Upper lobe of right lung (tissue), 1 donor: ENCODE measurements around the gene ASB2. TPM values are rescaled to one million over a fixed set of nuclear protein-coding genes. Genes with fewer than 3 reads are reported as not detected.

ENCODE experiments used
- ATAC-seq: fragments of 200-7000 bp; cut with Tn5 transposase; one replicate; pipeline ENCODE4 v1.9.1; 2020; ENCODE audit warnings: mild to moderate bottlenecking, moderate library complexity
- DNase-seq: peaks from one replicate; pipeline ENCODE4 v3.0.0-alpha.2; 2020
- H3K27ac ChIP-seq: fragments of 200-600 bp; one replicate; pipeline ENCODE4 v1.8.0; 2022
- H3K27me3 ChIP-seq: fragments of 200-600 bp; one replicate; pipeline ENCODE4 v1.8.0; 2022; ENCODE audit warnings: mild to moderate bottlenecking
- H3K36me3 ChIP-seq: fragments of 200-600 bp; one replicate; pipeline ENCODE4 v1.8.0; 2022
- H3K4me1 ChIP-seq: fragments of 200-600 bp; one replicate; pipeline ENCODE4 v1.8.0; 2022
- H3K4me3 ChIP-seq: fragments of 200-600 bp; one replicate; pipeline ENCODE4 v1.8.0; 2022; ENCODE audit warnings: mild to moderate bottlenecking
- H3K9me3 ChIP-seq: fragments of 200-600 bp; one replicate; pipeline ENCODE4 v1.8.0; 2022
- CTCF ChIP-seq: fragments of 200-600 bp; IDR thresholded peaks from one replicate; pipeline ENCODE4 v1.8.0; 2022; ENCODE audit warnings: antibody characterized with exemption
- intact Hi-C: fragments of 100-400 bp; cut with DNase I; formaldehyde crosslinking; loops from one replicate; pipeline ENCODE4 v1.11.0; 2022
- total RNA-seq: library from RNA; stranded (reverse); fragmentation: NEBNext Ultra II Directional; extraction: Animal tissue kit (Norgen Biotek cat#: 25700); gene quantifications from one replicate; pipeline ENCODE4 v1.2.1, GENCODE V29; 2021
- donor health status: DM: no; HTN: yes; CAD: no; lungs with severe emphysema.

The ASB2 gene
- total RNA-seq, 1 donor from 2014 or later = 3.2 TPM

GRCh38 chr14:93946541-93947090 is 29.8 kb downstream of the ASB2 start:
- no peak for DNase-seq
- TF ChIP-seq CTCF = no peak
- Histone ChIP-seq H3K9me3 (no peaks in the 10 kb centered on the region), H3K4me1 (no peaks in the 10 kb centered on the region), H3K27ac (no peak overlapping the region), H3K4me3 (no peak overlapping the region), H3K27me3 (no peaks in the 10 kb centered on the region), H3K36me3 (no peaks in the 10 kb centered on the region)
- intact Hi-C loops = no loop called here
- no peak for ATAC-seq

- intact Hi-C loops = no loop called here
Measured at GRCh38 chr14:93946104-93946503, 30.3 kb downstream of the ASB2 start.

GRCh38 chr14:93945070-93945399 is 31.3 kb downstream of the ASB2 start:
- ATAC-seq (no peak), DNase-seq (no peak)
- no peaks in the 10 kb centered on the region for H3K4me1 ChIP-seq
- no peaks in the 10 kb centered on the region for H3K9me3 ChIP-seq
- H3K36me3 ChIP-seq = no peaks in the 10 kb centered on the region
- intact Hi-C loops = no loop called here
- TF ChIP-seq CTCF = no peak
- no peak overlapping the region for H3K27ac ChIP-seq
- H3K4me3 ChIP-seq = no peak overlapping the region
- H3K27me3 ChIP-seq = no peaks in the 10 kb centered on the region

More at GRCh38 chr14:93946104-93946503, 30.3 kb downstream of the ASB2 start:
- no peak overlapping the region for H3K4me3 ChIP-seq
- DNase-seq (no peak), ATAC-seq (no peak)
- H3K4me1 ChIP-seq = no peaks in the 10 kb centered on the region
- H3K9me3 ChIP-seq = no peaks in the 10 kb centered on the region
- H3K27me3 ChIP-seq = no peaks in the 10 kb centered on the region
- no peak for TF ChIP-seq CTCF
- no peak overlapping the region for H3K27ac ChIP-seq
- H3K36me3 ChIP-seq = no peaks in the 10 kb centered on the region

GRCh38 chr14:93944348-93945069 is 31.9 kb downstream of the ASB2 start:
- Histone ChIP-seq H3K4me1 (no peaks in the 10 kb centered on the region), H3K4me3 (no peak overlapping the region), H3K27ac (no peak overlapping the region), H3K9me3 (no peaks in the 10 kb centered on the region), H3K27me3 (no peaks in the 10 kb centered on the region), H3K36me3 (no peaks in the 10 kb centered on the region)
- TF ChIP-seq CTCF = no peak
- no peak for ATAC-seq
- intact Hi-C loops = no loop called here
- no peak for DNase-seq

- H3K4me1 ChIP-seq = peaks cover 4% of the 10 kb centered on the region
- H3K27ac ChIP-seq = no peak overlapping the region
- TF ChIP-seq CTCF = no peak
- H3K9me3 ChIP-seq = no peaks in the 10 kb centered on the region
- no peak for DNase-seq
- no peak for ATAC-seq
- H3K36me3 ChIP-seq = no peaks in the 10 kb centered on the region
- no peak overlapping the region for H3K4me3 ChIP-seq
- intact Hi-C loops = no loop called here
- H3K27me3 ChIP-seq = peaks cover 5% of the 10 kb centered on the region
Measured at GRCh38 chr14:93943930-93944329, 32.4 kb downstream of the ASB2 start.

- H3K4me3 ChIP-seq = no peak overlapping the region
- H3K4me1 ChIP-seq = peaks cover 6% of the 10 kb centered on the region
- H3K27ac ChIP-seq = no peak overlapping the region
- intact Hi-C loops = no loop called here
- TF ChIP-seq CTCF = no peak
- H3K36me3 ChIP-seq = no peaks in the 10 kb centered on the region
- H3K9me3 ChIP-seq = no peaks in the 10 kb centered on the region
- no peak for ATAC-seq
- no peak for DNase-seq
- peaks cover 9% of the 10 kb centered on the region for H3K27me3 ChIP-seq
Measured at GRCh38 chr14:93943052-93943451, 33.3 kb downstream of the ASB2 start.
